DND-41 (cell line): ENCODE measurements around the gene RBM18.

Experiments used
- CTCF ChIP-seq: IDR thresholded peaks from 2 replicates; pipeline ENCODE4 v1.5.1; 2012; ENCODE audit warnings: borderline replicate concordance, low read length, moderate library complexity, mild to moderate bottlenecking; ENCODE audit not compliant: poor library complexity, severe bottlenecking; ENCODE audit errors: extremely low read depth
- EZH2 ChIP-seq: IDR thresholded peaks from 3 replicates; pipeline ENCODE4 v1.6.1; 2012; ENCODE audit warnings: borderline replicate concordance, low read depth, mild to moderate bottlenecking, moderate library complexity, low read length, inconsistent platforms; ENCODE audit not compliant: severe bottlenecking

- TF ChIP-seq EZH2 (no peak), CTCF (no peak)
Measured at GRCh38 chr9:122228191-122228567, 36.5 kb downstream of the RBM18 start.
